ENCODE results near the gene PLCH2. TPM values are rescaled to one million over a fixed set of nuclear protein-coding genes. Genes with fewer than 3 reads are reported as not detected.

Gene PLCH2
- polyA plus RNA-seq, 1 donor from 2014 or later, result 5.7 TPM

DNA sequence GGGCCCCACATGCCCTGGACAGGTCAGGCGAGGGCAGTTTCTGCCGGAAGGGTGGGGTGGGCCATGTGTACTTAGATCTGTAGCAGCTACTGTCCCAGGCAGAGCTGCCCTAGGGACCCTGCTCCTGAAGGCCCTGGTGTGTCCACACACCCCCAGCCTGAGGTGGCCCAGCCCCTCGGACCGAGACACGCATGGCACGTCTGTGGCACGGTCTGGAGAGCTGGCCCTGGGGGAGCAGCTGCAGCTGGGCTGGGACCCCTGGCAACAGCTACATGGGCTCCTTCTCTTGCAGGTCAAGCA is 25.7 kb downstream of the PLCH2 start:
- H3F3A ChIP-seq (ENCODE audit: insufficient read depth, low read length, poor library complexity, severe bottlenecking), result no peaks in the 10 kb centered on the region
- no peaks in the 10 kb centered on the region for H3K9me2 ChIP-seq (ENCODE audit: insufficient read depth, low read length)
- no peaks in the 10 kb centered on the region for H3K9me3 ChIP-seq (ENCODE audit: low read length)
- H3K27me3 ChIP-seq (ENCODE audit: insufficient read depth, low read depth, low read length), result no peaks in the 10 kb centered on the region
- no peaks in the 10 kb centered on the region for H4K20me1 ChIP-seq (ENCODE audit: insufficient read depth)
- no peaks in the 10 kb centered on the region for H3K79me2 ChIP-seq (replicated peaks; ENCODE audit: insufficient read depth, low read length)
- H3K4me2 ChIP-seq (ENCODE audit: low read length), result no peak overlapping the region
- H3K9ac ChIP-seq (ENCODE audit: low read length), result no peak overlapping the region
- no peak overlapping the region for H3K4me3 ChIP-seq (ENCODE audit: low read length)
- H3K27ac ChIP-seq (ENCODE audit: low read length), result no peak overlapping the region
- TF ChIP-seq EP300 (conservative IDR thresholded peaks at IDR 0.05; ENCODE audit: poor library complexity, severe bottlenecking), result no peak
- TF ChIP-seq, protein P1, sequence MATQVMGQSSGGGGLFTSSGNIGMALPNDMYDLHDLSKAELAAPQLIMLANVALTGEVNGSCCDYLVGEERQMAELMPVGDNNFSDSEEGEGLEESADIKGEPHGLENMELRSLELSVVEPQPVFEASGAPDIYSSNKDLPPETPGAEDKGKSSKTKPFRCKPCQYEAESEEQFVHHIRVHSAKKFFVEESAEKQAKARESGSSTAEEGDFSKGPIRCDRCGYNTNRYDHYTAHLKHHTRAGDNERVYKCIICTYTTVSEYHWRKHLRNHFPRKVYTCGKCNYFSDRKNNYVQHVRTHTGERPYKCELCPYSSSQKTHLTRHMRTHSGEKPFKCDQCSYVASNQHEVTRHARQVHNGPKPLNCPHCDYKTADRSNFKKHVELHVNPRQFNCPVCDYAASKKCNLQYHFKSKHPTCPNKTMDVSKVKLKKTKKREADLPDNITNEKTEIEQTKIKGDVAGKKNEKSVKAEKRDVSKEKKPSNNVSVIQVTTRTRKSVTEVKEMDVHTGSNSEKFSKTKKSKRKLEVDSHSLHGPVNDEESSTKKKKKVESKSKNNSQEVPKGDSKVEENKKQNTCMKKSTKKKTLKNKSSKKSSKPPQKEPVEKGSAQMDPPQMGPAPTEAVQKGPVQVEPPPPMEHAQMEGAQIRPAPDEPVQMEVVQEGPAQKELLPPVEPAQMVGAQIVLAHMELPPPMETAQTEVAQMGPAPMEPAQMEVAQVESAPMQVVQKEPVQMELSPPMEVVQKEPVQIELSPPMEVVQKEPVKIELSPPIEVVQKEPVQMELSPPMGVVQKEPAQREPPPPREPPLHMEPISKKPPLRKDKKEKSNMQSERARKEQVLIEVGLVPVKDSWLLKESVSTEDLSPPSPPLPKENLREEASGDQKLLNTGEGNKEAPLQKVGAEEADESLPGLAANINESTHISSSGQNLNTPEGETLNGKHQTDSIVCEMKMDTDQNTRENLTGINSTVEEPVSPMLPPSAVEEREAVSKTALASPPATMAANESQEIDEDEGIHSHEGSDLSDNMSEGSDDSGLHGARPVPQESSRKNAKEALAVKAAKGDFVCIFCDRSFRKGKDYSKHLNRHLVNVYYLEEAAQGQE (IDR thresholded peaks at IDR 0.05; ENCODE audit: borderline replicate concordance), result no peak
- no peak overlapping the region for H2AFZ ChIP-seq (ENCODE audit: low read depth, low read length)
- H3K36me3 ChIP-seq (ENCODE audit: insufficient read depth, low read length), result no peaks in the 10 kb centered on the region

- H3K36me3 ChIP-seq (ENCODE audit: insufficient read depth, low read length), result no peaks in the 10 kb centered on the region
- no peaks in the 10 kb centered on the region for H3K9me2 ChIP-seq (ENCODE audit: insufficient read depth, low read length)
- H3K79me2 ChIP-seq (replicated peaks; ENCODE audit: insufficient read depth, low read length), result no peaks in the 10 kb centered on the region
- H3K9ac ChIP-seq (ENCODE audit: low read length), result no peak overlapping the region
- H3K27ac ChIP-seq (ENCODE audit: low read length), result no peak overlapping the region
- H3K9me3 ChIP-seq (ENCODE audit: low read length), result no peaks in the 10 kb centered on the region
- no peaks in the 10 kb centered on the region for H4K20me1 ChIP-seq (ENCODE audit: insufficient read depth)
- H3K4me3 ChIP-seq (ENCODE audit: low read length), result no peak overlapping the region
- H2AFZ ChIP-seq (ENCODE audit: low read depth, low read length), result no peak overlapping the region
- no peak overlapping the region for H3K4me2 ChIP-seq (ENCODE audit: low read length)
- H3F3A ChIP-seq (ENCODE audit: insufficient read depth, low read length, poor library complexity, severe bottlenecking), result no peaks in the 10 kb centered on the region
- no peaks in the 10 kb centered on the region for H3K27me3 ChIP-seq (ENCODE audit: insufficient read depth, low read depth, low read length)
- no peak for TF ChIP-seq MXI1 (conservative IDR thresholded peaks at IDR 0.05; ENCODE audit: poor library complexity, severe bottlenecking)
- no peak for TF ChIP-seq POLR2AphosphoS5 (IDR thresholded peaks at IDR 0.05)
- TF ChIP-seq SMC3 (conservative IDR thresholded peaks at IDR 0.05; ENCODE audit: poor library complexity), result no peak
- TF ChIP-seq, protein P2, sequence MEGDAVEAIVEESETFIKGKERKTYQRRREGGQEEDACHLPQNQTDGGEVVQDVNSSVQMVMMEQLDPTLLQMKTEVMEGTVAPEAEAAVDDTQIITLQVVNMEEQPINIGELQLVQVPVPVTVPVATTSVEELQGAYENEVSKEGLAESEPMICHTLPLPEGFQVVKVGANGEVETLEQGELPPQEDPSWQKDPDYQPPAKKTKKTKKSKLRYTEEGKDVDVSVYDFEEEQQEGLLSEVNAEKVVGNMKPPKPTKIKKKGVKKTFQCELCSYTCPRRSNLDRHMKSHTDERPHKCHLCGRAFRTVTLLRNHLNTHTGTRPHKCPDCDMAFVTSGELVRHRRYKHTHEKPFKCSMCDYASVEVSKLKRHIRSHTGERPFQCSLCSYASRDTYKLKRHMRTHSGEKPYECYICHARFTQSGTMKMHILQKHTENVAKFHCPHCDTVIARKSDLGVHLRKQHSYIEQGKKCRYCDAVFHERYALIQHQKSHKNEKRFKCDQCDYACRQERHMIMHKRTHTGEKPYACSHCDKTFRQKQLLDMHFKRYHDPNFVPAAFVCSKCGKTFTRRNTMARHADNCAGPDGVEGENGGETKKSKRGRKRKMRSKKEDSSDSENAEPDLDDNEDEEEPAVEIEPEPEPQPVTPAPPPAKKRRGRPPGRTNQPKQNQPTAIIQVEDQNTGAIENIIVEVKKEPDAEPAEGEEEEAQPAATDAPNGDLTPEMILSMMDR (IDR thresholded peaks at IDR 0.05; ENCODE audit: poor library complexity, severe bottlenecking), result no peak
- TF ChIP-seq EZH2 (IDR thresholded peaks at IDR 0.05; ENCODE audit: borderline replicate concordance, insufficient read depth, low read length, poor library complexity, severe bottlenecking), result no peak
- TF ChIP-seq, protein P1 (IDR thresholded peaks at IDR 0.05; ENCODE audit: borderline replicate concordance), result no peak
- no peak for TF ChIP-seq EP300 (conservative IDR thresholded peaks at IDR 0.05; ENCODE audit: poor library complexity, severe bottlenecking)
- TF ChIP-seq RAD21 (conservative IDR thresholded peaks at IDR 0.05), result no peak
- no peak for TF ChIP-seq TAF1 (IDR thresholded peaks at IDR 0.05; ENCODE audit: low read depth)
Measured at GRCh38 chr1:2502210-2502609, 26.1 kb downstream of the PLCH2 start.
